H1 (cell line): ENCODE measurements around the gene IL1RAPL1. TPM values are rescaled to one million over a fixed set of nuclear protein-coding genes. Genes with fewer than 3 reads are reported as not detected.

ENCODE experiments used
- CREB1 ChIP-seq: IDR thresholded peaks from 2 replicates; pipeline ENCODE4 v1.6.1; 2012; ENCODE audit warnings: inconsistent platforms
- NANOG ChIP-seq: IDR thresholded peaks from 2 replicates; pipeline ENCODE4 v1.6.1; 2011; ENCODE audit warnings: low read length, low read depth, mild to moderate bottlenecking, inconsistent platforms; ENCODE audit not compliant: insufficient read depth, poor library complexity, severe bottlenecking
- SIRT6 ChIP-seq: IDR thresholded peaks from one replicate; pipeline ENCODE4 v1.7.1; 2012; ENCODE audit warnings: low read length, inconsistent platforms
- SIX5 ChIP-seq: IDR thresholded peaks from 2 replicates; pipeline ENCODE4 v1.6.1; 2011; ENCODE audit warnings: mild to moderate bottlenecking, low read depth, low read length
- polyA plus RNA-seq, 7 experiments: library from polyadenylated mRNA; depleted of rRNA in 3 of 7; stranded (reverse) in 5 of 7; unstranded in 2 of 7; fragments of >200 nt in 5 of 7; fragments of 200-250 nt in 2 of 7; gene quantifications; 1 replicate in 5 of 7; 2 replicates in 1 of 7; 4 replicates in 1 of 7; pipeline versions ENCODE4 v1.2.1 to v1.2.3, GENCODE V29; 2011 to 2013; ENCODE audit warnings: missing spikeins in 2 of 7, mixed read lengths in 2 of 7
- total RNA-seq: library from RNA; stranded (reverse); fragmentation: NEBNext Ultra II Directional; extraction: Animal tissue kit (Norgen Biotek cat#: 25700); gene quantifications from 2 replicates; pipeline ENCODE4 v1.2.1, GENCODE V29; 2021
- TF ChIP-seq, protein P1 (sequence below), 3 experiments: IDR thresholded peaks; 1 replicate in 2 of 3; 2 replicates in 1 of 3; pipeline versions ENCODE4 v1.5.1 to v1.6.1; 2011; ENCODE audit warnings: low read length in 3 of 3, mild to moderate bottlenecking in 3 of 3, inconsistent platforms in 2 of 3, low read depth in 1 of 3, moderate library complexity in 1 of 3; ENCODE audit not compliant: insufficient read depth in 1 of 3; ENCODE audit errors: control extremely low read depth in 1 of 3
- TF ChIP-seq, protein P2 (sequence below): IDR thresholded peaks from 2 replicates; pipeline ENCODE4 v1.6.1; 2012; ENCODE audit warnings: inconsistent platforms

IL1RAPL1 gene
- total and polyA plus RNA-seq, 2 of the 8 experiments (the other 6 are each of a cell fraction or from before 2014, with no cell fraction given) = 0.11 to 0.35 TPM

DNA sequence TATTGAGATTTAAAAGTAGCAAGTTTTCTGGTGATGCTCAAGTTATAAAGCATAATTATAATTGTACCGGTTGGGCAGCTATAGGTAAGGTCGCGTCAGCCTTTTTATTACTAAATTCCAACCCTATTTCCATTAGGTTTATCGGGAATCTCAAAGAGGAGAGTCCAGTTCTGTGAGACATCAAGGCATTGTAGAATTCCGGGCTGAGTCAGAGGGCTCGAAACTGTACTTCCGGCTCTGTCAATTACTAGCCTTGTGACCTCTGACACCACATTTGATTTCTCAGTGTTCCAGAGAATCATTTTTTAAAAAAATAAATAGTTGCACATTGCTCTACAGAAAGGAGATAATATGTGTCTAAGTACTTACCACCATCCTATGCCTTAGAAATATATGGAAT is 4.3 kb downstream of the IL1RAPL1 start (continued):
- TF ChIP-seq, protein P1, sequence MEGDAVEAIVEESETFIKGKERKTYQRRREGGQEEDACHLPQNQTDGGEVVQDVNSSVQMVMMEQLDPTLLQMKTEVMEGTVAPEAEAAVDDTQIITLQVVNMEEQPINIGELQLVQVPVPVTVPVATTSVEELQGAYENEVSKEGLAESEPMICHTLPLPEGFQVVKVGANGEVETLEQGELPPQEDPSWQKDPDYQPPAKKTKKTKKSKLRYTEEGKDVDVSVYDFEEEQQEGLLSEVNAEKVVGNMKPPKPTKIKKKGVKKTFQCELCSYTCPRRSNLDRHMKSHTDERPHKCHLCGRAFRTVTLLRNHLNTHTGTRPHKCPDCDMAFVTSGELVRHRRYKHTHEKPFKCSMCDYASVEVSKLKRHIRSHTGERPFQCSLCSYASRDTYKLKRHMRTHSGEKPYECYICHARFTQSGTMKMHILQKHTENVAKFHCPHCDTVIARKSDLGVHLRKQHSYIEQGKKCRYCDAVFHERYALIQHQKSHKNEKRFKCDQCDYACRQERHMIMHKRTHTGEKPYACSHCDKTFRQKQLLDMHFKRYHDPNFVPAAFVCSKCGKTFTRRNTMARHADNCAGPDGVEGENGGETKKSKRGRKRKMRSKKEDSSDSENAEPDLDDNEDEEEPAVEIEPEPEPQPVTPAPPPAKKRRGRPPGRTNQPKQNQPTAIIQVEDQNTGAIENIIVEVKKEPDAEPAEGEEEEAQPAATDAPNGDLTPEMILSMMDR (IDR thresholded peaks at IDR 0.05; ENCODE audit: control extremely low read depth in 1 of 3, insufficient read depth in 1 of 3, low read depth in 1 of 3, low read length in 3 of 3) = no peak
- TF ChIP-seq SIX5 (no peak), SIRT6 (no peak), CREB1 (no peak), NANOG (no peak)
- TF ChIP-seq, protein P2, sequence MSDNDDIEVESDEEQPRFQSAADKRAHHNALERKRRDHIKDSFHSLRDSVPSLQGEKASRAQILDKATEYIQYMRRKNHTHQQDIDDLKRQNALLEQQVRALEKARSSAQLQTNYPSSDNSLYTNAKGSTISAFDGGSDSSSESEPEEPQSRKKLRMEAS = no peak
